ENCODE results near the gene PLCD3. TPM values are rescaled to one million over a fixed set of nuclear protein-coding genes. Genes with fewer than 3 reads are reported as not detected.

Gene PLCD3
- total and polyA plus RNA-seq, 10 of the 15 experiments (the other 5 are each of a cell fraction or from before 2014, with no cell fraction given), result 0.02 to 1.6 (median 0.44) TPM

- TF ChIP-seq NKRF (conservative IDR thresholded peaks at IDR 0.05), result peak; percentile 77
- 0 out of 2 replicates have a peak, but pooled peaks have one; percentile 58 for TF ChIP-seq HDAC2 (IDR thresholded peaks at IDR 0.05)
- TF ChIP-seq POU2F2 (IDR thresholded peaks at IDR 0.05; ENCODE audit: borderline replicate concordance, low read depth, low read length), result peak; percentile 45; the same call in 1 of the 3 replicates
- peak; percentile 98 for TF ChIP-seq YY1 (IDR thresholded peaks at IDR 0.05; ENCODE audit: low read depth, low read length)
- peak; percentile 71 for TF ChIP-seq CREB1 (IDR thresholded peaks at IDR 0.05; ENCODE audit: low read depth)
- peak; percentile 38 for TF ChIP-seq SMAD1 (IDR thresholded peaks at IDR 0.05; ENCODE audit: low read depth, partially characterized antibody)
- peak; percentile 97 for TF ChIP-seq HCFC1 (IDR thresholded peaks at IDR 0.05; ENCODE audit: low read length)
- peak; percentile 10 for TF ChIP-seq RELA (IDR thresholded peaks at IDR 0.05; ENCODE audit: borderline replicate concordance, partially characterized antibody)
- TF ChIP-seq BHLHE40 (IDR thresholded peaks at IDR 0.05; ENCODE audit: borderline replicate concordance in 1 of 2, low read depth in 2 of 2, low read length in 1 of 2), result peak in 1 of 2 experiments; percentile 19; a peak in 1 of 4 replicates
- peak; percentile 95 for TF ChIP-seq CHD2 (IDR thresholded peaks at IDR 0.05; ENCODE audit: borderline replicate concordance, low read depth, low read length)
- peak; percentile 57 for TF ChIP-seq MLLT1 (IDR thresholded peaks at IDR 0.05)
- TF ChIP-seq NRF1 (conservative IDR thresholded peaks at IDR 0.05; ENCODE audit: low read depth, low read length), result no peak
- peak; percentile 73 for TF ChIP-seq TARDBP (IDR thresholded peaks at IDR 0.05; ENCODE audit: borderline replicate concordance)
- no peak for TF ChIP-seq EGR1 (IDR thresholded peaks at IDR 0.05; ENCODE audit: borderline replicate concordance in 1 of 2, low read depth in 2 of 2, low read length in 2 of 2)
- TF ChIP-seq CHD4 (IDR thresholded peaks at IDR 0.05), result no peak
- peak; percentile 33; the same call in 1 of the 2 replicates for TF ChIP-seq POLR2AphosphoS2 (IDR thresholded peaks at IDR 0.05; ENCODE audit: low read depth, low read length)
- 0 out of 2 replicates have a peak, but pooled peaks have one; percentile 25 for TF ChIP-seq MEF2A (IDR thresholded peaks at IDR 0.05; ENCODE audit: insufficient read depth, low read depth, low read length)
- TF ChIP-seq ATF3 (IDR thresholded peaks at IDR 0.05; ENCODE audit: borderline replicate concordance, extremely low read depth, low read depth, low read length), result peak; percentile 43; the same call in 1 of the 2 replicates
- TF ChIP-seq DPF2 (IDR thresholded peaks at IDR 0.05), result peak; percentile 14; the same call in 1 of the 2 replicates
- no peak for TF ChIP-seq RBBP5 (conservative IDR thresholded peaks at IDR 0.05)
- TF ChIP-seq CTCF (IDR thresholded peaks at IDR 0.05 in 2 of 3, conservative IDR thresholded peaks at IDR 0.05 in 1 of 3; ENCODE audit: control insufficient read depth in 2 of 3, extremely low read depth in 1 of 3, insufficient read depth in 1 of 3, low read depth in 3 of 3, low read length in 3 of 3), result no peak
- 0 out of 2 replicates have a peak, but pooled peaks have one; percentile 26 for TF ChIP-seq RUNX3 (IDR thresholded peaks at IDR 0.05; ENCODE audit: low read length)
- TF ChIP-seq SMAD5 (IDR thresholded peaks at IDR 0.05; ENCODE audit: low read depth), result peak; percentile 81; the same call in 1 of the 2 replicates
- TF ChIP-seq NFYB (IDR thresholded peaks at IDR 0.05; ENCODE audit: insufficient read depth, low read depth, low read length), result peak; percentile 99
- TF ChIP-seq STAT1 (conservative IDR thresholded peaks at IDR 0.05), result no peak; the same call in 1 of the 2 replicates
These were observed 71.3 kb downstream of the PLCD3 start, which contains the start of gene NMT1 (continued) for GRCh38 chr17:45060797-45061605.
